HEK293 (cell line): ENCODE measurements around the gene SLC25A14.

Source experiments
- CTCF ChIA-PET: fragments of 350-600 bp; formaldehyde crosslinking; extraction: SDS; loops from one replicate; lab custom pipeline; 2021; ENCODE audit warnings: antibody characterized with exemption; lab: Yijun Ruan, JAX
- POLR2A ChIA-PET: fragments of 300-600 bp; formaldehyde crosslinking; extraction: SDS; loops from one replicate; lab custom pipeline; 2020; ENCODE audit warnings: antibody characterized with exemption, inconsistent platforms; lab: Yijun Ruan, JAX
- H3K27ac ChIP-seq: fragments of 200-500 bp; sonication (Bioruptor generic); 2 replicates; pipeline ENCODE4 v1.5.1; 2014; ENCODE audit warnings: low read depth, low read length, control low read depth, inconsistent platforms; ENCODE audit errors: extremely low read depth
- H3K36me3 ChIP-seq, 2 experiments: fragments of 200-500 bp in 1 of 2; sonication (Bioruptor generic) in 1 of 2; 1 replicate in 1 of 2; 2 replicates in 1 of 2; pipeline ENCODE4 v1.5.1; 2014 to 2017; ENCODE audit warnings: inconsistent platforms in 2 of 2, low read length in 2 of 2; ENCODE audit not compliant: control insufficient read depth in 2 of 2, insufficient read depth in 1 of 2
- H3K4me1 ChIP-seq: fragments of 200-500 bp; sonication (Bioruptor generic); 2 replicates; pipeline ENCODE4 v1.5.1; 2014; ENCODE audit warnings: mild to moderate bottlenecking, low read length, inconsistent platforms; ENCODE audit not compliant: control insufficient read depth, insufficient read depth
- H3K4me3 ChIP-seq: 2 replicates; pipeline ENCODE4 v1.5.1; 2011; ENCODE audit warnings: low read depth, mild to moderate bottlenecking, control low read depth, low read length, moderate library complexity
- H3K9me3 ChIP-seq: fragments of 200-500 bp; sonication (Bioruptor generic); 2 replicates; pipeline ENCODE4 v1.5.1; 2014; ENCODE audit warnings: low read depth, low read length, inconsistent platforms; ENCODE audit not compliant: control insufficient read depth, insufficient read depth
- AEBP2 ChIP-seq: fragments of 450-650 bp; formaldehyde crosslinking; IDR thresholded peaks from 2 replicates; pipeline ENCODE4 v1.5.1; 2016; ENCODE audit warnings: missing biosample characterization, missing genetic modification characterization, borderline replicate concordance
- MZF1 ChIP-seq: fragments of 450-650 bp; formaldehyde crosslinking; IDR thresholded peaks from 2 replicates; pipeline ENCODE4 v1.5.1; 2017; ENCODE audit warnings: missing biosample characterization, missing genetic modification characterization, borderline replicate concordance
- SP3 ChIP-seq: fragments of 450-650 bp; formaldehyde crosslinking; IDR thresholded peaks from 2 replicates; pipeline ENCODE4 v1.5.1; 2016; ENCODE audit warnings: missing biosample characterization, missing genetic modification characterization
- TSHZ1 ChIP-seq: fragments of 450-650 bp; formaldehyde crosslinking; IDR thresholded peaks from 2 replicates; pipeline ENCODE4 v1.5.1; 2016; ENCODE audit warnings: missing biosample characterization, missing genetic modification characterization, borderline replicate concordance
- ZBTB11 ChIP-seq: fragments of 450-650 bp; formaldehyde crosslinking; conservative IDR thresholded peaks from 2 replicates; pipeline ENCODE4 v1.5.1; 2016; ENCODE audit warnings: low read depth, missing biosample characterization, missing genetic modification characterization
- ZBTB44 ChIP-seq: fragments of 450-650 bp; IDR thresholded peaks from 2 replicates; pipeline ENCODE4 v1.5.1; 2018; ENCODE audit warnings: missing biosample characterization, mild to moderate bottlenecking, missing genetic modification characterization
- ZFP3 ChIP-seq: fragments of 450-650 bp; formaldehyde crosslinking; IDR thresholded peaks from 2 replicates; pipeline ENCODE4 v1.5.1; 2016; ENCODE audit warnings: low read depth, missing biosample characterization, missing genetic modification characterization
- ZNF175 ChIP-seq: fragments of 450-650 bp; formaldehyde crosslinking; IDR thresholded peaks from 2 replicates; pipeline ENCODE4 v1.5.1; 2016; ENCODE audit warnings: missing biosample characterization, missing genetic modification characterization
- ZNF202 ChIP-seq: fragments of 450-650 bp; formaldehyde crosslinking; IDR thresholded peaks from 2 replicates; pipeline ENCODE4 v1.5.1; 2016; ENCODE audit warnings: missing biosample characterization, missing genetic modification characterization, borderline replicate concordance
- ZNF248 ChIP-seq: fragments of 450-650 bp; formaldehyde crosslinking; IDR thresholded peaks from 2 replicates; pipeline ENCODE4 v1.5.1; 2017; ENCODE audit warnings: missing biosample characterization, missing genetic modification characterization
- ZNF302 ChIP-seq: fragments of 450-650 bp; formaldehyde crosslinking; IDR thresholded peaks from 2 replicates; pipeline ENCODE4 v1.5.1; 2016; ENCODE audit warnings: missing biosample characterization, missing genetic modification characterization, low read depth
- ZNF398 ChIP-seq: fragments of 450-650 bp; formaldehyde crosslinking; IDR thresholded peaks from 2 replicates; pipeline ENCODE4 v1.5.1; 2017; ENCODE audit warnings: missing biosample characterization, missing genetic modification characterization
- ZNF48 ChIP-seq: fragments of 450-650 bp; formaldehyde crosslinking; IDR thresholded peaks from 2 replicates; pipeline ENCODE4 v1.5.1; 2016; ENCODE audit warnings: missing biosample characterization, missing genetic modification characterization
- ZNF560 ChIP-seq: fragments of 450-650 bp; formaldehyde crosslinking; IDR thresholded peaks from 2 replicates; pipeline ENCODE4 v1.5.1; 2017; ENCODE audit warnings: missing biosample characterization, missing genetic modification characterization, borderline replicate concordance
- ZNF664 ChIP-seq: fragments of 450-650 bp; formaldehyde crosslinking; IDR thresholded peaks from 2 replicates; pipeline ENCODE4 v1.5.1; 2016; ENCODE audit warnings: missing biosample characterization, missing genetic modification characterization
- ZSCAN18 ChIP-seq: fragments of 450-650 bp; formaldehyde crosslinking; IDR thresholded peaks from 2 replicates; pipeline ENCODE4 v1.5.1; 2016; ENCODE audit warnings: missing biosample characterization, missing genetic modification characterization

Gene SLC25A14

GRCh38 chrX:130415201-130415600 lies 75.5 kb downstream of the SLC25A14 start:
- Histone ChIP-seq H3K4me1 (no peaks in the 10 kb centered on the region), H3K36me3 (peaks cover 16 to 38% of the 10 kb centered on the region in 2 experiments; a peak in 2 of 3 replicates), H3K4me3 (no peak overlapping the region), H3K27ac (no peak overlapping the region), H3K9me3 (no peaks in the 10 kb centered on the region)
- CTCF ChIA-PET, result no interaction called here
- TF ChIP-seq ZNF560 (no peak), ZNF664 (tag by site-specific recombination) (no peak), MZF1 (tag by site-specific recombination) (no peak), SP3 (tag by site-specific recombination) (no peak), ZNF175 (no peak), ZSCAN18 (no peak), AEBP2 (tag by site-specific recombination) (no peak)
- POLR2A ChIA-PET, result interaction anchor here (1.1 kb wide), 1 partner anchor 13 kb away, joined by 3 read pairs; no protein-coding TSS in a partner anchor

- Histone ChIP-seq H3K4me1 (no peaks in the 10 kb centered on the region), H3K9me3 (no peaks in the 10 kb centered on the region), H3K27ac (no peak overlapping the region), H3K36me3 (peaks cover 12 to 23% of the 10 kb centered on the region in 2 experiments; a peak in 2 of 3 replicates), H3K4me3 (no peak overlapping the region)
- POLR2A ChIA-PET, result no interaction called here
- CTCF ChIA-PET, result no interaction called here
- no peak for TF ChIP-seq ZNF302 (tag by site-specific recombination)
- TF ChIP-seq ZNF202 (tag by site-specific recombination), result no peak
- TF ChIP-seq ZNF398 (tag by site-specific recombination), result no peak
- no peak for TF ChIP-seq ZBTB11
- no peak for TF ChIP-seq ZFP3 (tag by site-specific recombination)
- no peak for TF ChIP-seq ZNF48
- TF ChIP-seq TSHZ1 (tag by site-specific recombination), result no peak
- TF ChIP-seq ZNF248 (tag by site-specific recombination), result no peak
- no peak for TF ChIP-seq ZBTB44 (tag by site-specific recombination)
These were observed 77.1 kb downstream of the SLC25A14 start for GRCh38 chrX:130416785-130417184.
